Endothelial cell of umbilical vein (primary cell): ENCODE data around the gene EXD1. TPM values are rescaled to one million over a fixed set of nuclear protein-coding genes. Genes with fewer than 3 reads are reported as not detected.

ENCODE experiments used
- BruUV-seq: library from RNA; stranded (reverse); fragments of 400-500 nt; replicated peaks from 2 replicates; lab custom pipeline; 2021; lab: Mats Ljungman, UMichigan
- CTCF ChIA-PET: fragments of 300-600, 350-600 bp; sonication (Branson Sonifier 250); formaldehyde crosslinking; loops from one replicate; lab custom pipeline; 2021; ENCODE audit warnings: antibody characterized with exemption, inconsistent platforms; lab: Charles Lee
- POLR2A ChIA-PET: fragments of 300-600, 350-600 bp; sonication (Branson Sonifier 250); formaldehyde crosslinking; loops from one replicate; lab custom pipeline; 2021; ENCODE audit warnings: antibody characterized with exemption, inconsistent platforms; lab: Charles Lee
- DNase-seq: peaks from one replicate; pipeline ENCODE4 v3.0.0-alpha.2; 2011; ENCODE audit warnings: low read depth, low spot score
- FAIRE-seq: peaks from 2 replicates; lab custom pipeline; 2011; peaks lifted over from hg19 to GRCh38; lab: Jason Lieb, UNC
- H2AFZ ChIP-seq: 2 replicates; pipeline ENCODE4 v1.6.0; 2012; ENCODE audit warnings: low read depth, low read length, control low read depth, inconsistent platforms
- H3K27ac ChIP-seq: 2 replicates; pipeline ENCODE4 v1.5.1; 2011; ENCODE audit warnings: low read depth, mild to moderate bottlenecking, control low read depth, low read length, moderate library complexity; ENCODE audit not compliant: insufficient read depth
- H3K27me3 ChIP-seq, 2 experiments: 2 replicates each; pipeline versions ENCODE4 v1.6.0 to v1.6.1; 2011; ENCODE audit warnings: low read length in 2 of 2, mixed read lengths in 1 of 2; ENCODE audit not compliant: control insufficient read depth in 2 of 2, insufficient read depth in 2 of 2
- H3K36me3 ChIP-seq, 2 experiments: 2 replicates in 1 of 2; 3 replicates in 1 of 2; pipeline ENCODE4 v1.5.1; 2011; ENCODE audit warnings: low read length in 2 of 2, mild to moderate bottlenecking in 1 of 2, moderate library complexity in 1 of 2; ENCODE audit not compliant: control insufficient read depth in 2 of 2, insufficient read depth in 2 of 2; ENCODE audit errors: extremely low read depth in 1 of 2
- H3K4me1 ChIP-seq: 3 replicates; pipeline ENCODE4 v1.5.1; 2011; ENCODE audit warnings: mild to moderate bottlenecking, low read length; ENCODE audit not compliant: control insufficient read depth, insufficient read depth; ENCODE audit errors: extremely low read depth
- H3K4me2 ChIP-seq: 2 replicates; pipeline ENCODE4 v1.6.1; 2011; ENCODE audit warnings: low read length, control low read depth, mixed read lengths; ENCODE audit not compliant: insufficient read depth
- H3K4me3 ChIP-seq, 3 experiments: fragments of 200-600 bp in 1 of 3; sonication (generic), shearing (Covaris generic) in 1 of 3; replicated peaks in 1 of 3; 2 replicates each; pipeline ENCODE4 v1.5.1; 2011 to 2016; ENCODE audit warnings: control low read depth in 3 of 3, low read length in 3 of 3, mild to moderate bottlenecking in 2 of 3, inconsistent platforms in 1 of 3, low read depth in 1 of 3, moderate library complexity in 1 of 3; ENCODE audit not compliant: insufficient read depth in 1 of 3
- H3K79me2 ChIP-seq: 2 replicates; pipeline ENCODE4 v1.6.0; 2012; ENCODE audit warnings: low read length, inconsistent platforms; ENCODE audit not compliant: control insufficient read depth, insufficient read depth
- H3K9ac ChIP-seq: replicated peaks from 2 replicates; pipeline ENCODE3; 2011; ENCODE audit warnings: low read length, control low read depth; ENCODE audit not compliant: insufficient read depth; ENCODE audit errors: extremely low read depth
- H3K9me1 ChIP-seq: replicated peaks from 3 replicates; pipeline ENCODE4 v1.6.0; 2011; ENCODE audit warnings: mild to moderate bottlenecking, low read length; ENCODE audit not compliant: control insufficient read depth, insufficient read depth; ENCODE audit errors: extremely low read depth
- H3K9me3 ChIP-seq: replicated peaks from 2 replicates; pipeline ENCODE4 v1.5.1; 2012; ENCODE audit warnings: low read length, inconsistent platforms; ENCODE audit not compliant: control insufficient read depth, insufficient read depth
- H4K20me1 ChIP-seq: replicated peaks from 2 replicates; pipeline ENCODE3; 2011; ENCODE audit warnings: mild to moderate bottlenecking, low read length; ENCODE audit not compliant: control insufficient read depth, insufficient read depth; ENCODE audit errors: extremely low read depth
- CTCF ChIP-seq, 2 donors: IDR thresholded peaks; 1 replicate in 1 of 2; 2 replicates in 1 of 2; pipeline ENCODE4 v1.5.1; 2011; ENCODE audit warnings: low read length in 2 of 2, mild to moderate bottlenecking in 2 of 2, moderate library complexity in 2 of 2, control low read depth in 1 of 2, inconsistent platforms in 1 of 2, low read depth in 1 of 2; ENCODE audit not compliant: insufficient read depth in 1 of 2; ENCODE audit errors: extremely low read depth in 1 of 2
- EZH2 ChIP-seq: IDR thresholded peaks from 2 replicates; pipeline ENCODE4 v1.6.1; 2012; ENCODE audit warnings: borderline replicate concordance, low read depth, mild to moderate bottlenecking, moderate library complexity, low read length, inconsistent platforms; ENCODE audit not compliant: severe bottlenecking
- FOS ChIP-seq: IDR thresholded peaks from 2 replicates; pipeline ENCODE4 v1.6.1; 2011; ENCODE audit warnings: mild to moderate bottlenecking, low read length, moderate library complexity, borderline replicate concordance; ENCODE audit not compliant: insufficient read depth
- GATA2 ChIP-seq: IDR thresholded peaks from 2 replicates; pipeline ENCODE4 v1.7.0; 2011; ENCODE audit warnings: low read depth, mild to moderate bottlenecking, moderate library complexity, mixed read lengths, low read length; ENCODE audit not compliant: insufficient read length, insufficient read depth
- JUN ChIP-seq: IDR thresholded peaks from 2 replicates; pipeline ENCODE4 v1.6.1; 2011; ENCODE audit warnings: borderline replicate concordance, low read depth; ENCODE audit not compliant: insufficient read length, insufficient read depth
- MAX ChIP-seq: IDR thresholded peaks from 2 replicates; pipeline ENCODE4 v1.6.1; 2011; ENCODE audit not compliant: insufficient read depth, insufficient read length
- MYC ChIP-seq: IDR thresholded peaks from one replicate; pipeline ENCODE4 v1.6.1; 2011; ENCODE audit warnings: mild to moderate bottlenecking, low read depth, low read length
- POLR2A ChIP-seq: IDR thresholded peaks from 2 replicates; pipeline ENCODE4 v1.6.1; 2012; ENCODE audit warnings: low read depth, mild to moderate bottlenecking, control low read depth, low read length
- POLR2AphosphoS5 ChIP-seq: IDR thresholded peaks from 2 replicates; pipeline ENCODE4 v1.6.1; 2012; ENCODE audit warnings: low read depth, mild to moderate bottlenecking, control low read depth, low read length, moderate library complexity; ENCODE audit not compliant: insufficient read depth
- dilution Hi-C: fragments of 300-500 bp; cut with MboI; formaldehyde crosslinking; loops from one replicate; pipeline ENCODE4 v1.15.0; 2019; ENCODE audit warnings: low sequenced_read_pairs; ENCODE audit not compliant: extremely low pct_ligation_motif_present
- intact Hi-C: fragments of 100-400 bp; cut with micrococcal nuclease; formaldehyde crosslinking; loops from one replicate; pipeline ENCODE4 v1.10.0; 2022
- polyA plus RNA-seq, 4 experiments: library from polyadenylated mRNA; depleted of rRNA in 3 of 4; stranded (reverse) in 3 of 4; unstranded in 1 of 4; fragments of >200 nt; gene quantifications; 2 replicates each; pipeline versions ENCODE4 v1.2.1 to v1.2.3, GENCODE V29; 2011 to 2012; ENCODE audit warnings: missing spikeins in 1 of 4
- total RNA-seq: library from RNA; stranded (reverse); gene quantifications from 2 replicates; pipeline ENCODE4 v1.2.3, GENCODE V29; 2021

Gene EXD1
- total and polyA plus RNA-seq, 2 donors (not counting 3 experiments of a cell fraction or from before 2014, with no cell fraction given), result not detected

- Histone ChIP-seq H3K79me2 (no peaks in the 10 kb centered on the region), H3K4me1 (no peaks in the 10 kb centered on the region), H3K4me2 (no peak overlapping the region), H3K9me3 (no peaks in the 10 kb centered on the region), H3K9me1 (no peaks in the 10 kb centered on the region), H3K9ac (no peak overlapping the region), H3K4me3 (no peak overlapping the region), H3K27me3 (no peaks in the 10 kb centered on the region), H2AFZ (no peak overlapping the region), H3K36me3 (no peaks in the 10 kb centered on the region), H4K20me1 (no peaks in the 10 kb centered on the region), H3K27ac (no peak overlapping the region)
- dilution Hi-C loops (no loop called here), intact Hi-C loops (no loop called here)
- ChIA-PET POLR2A (interaction anchor here (0.6 kb wide), 1 partner anchor 129 kb away, joined by 3 read pairs; no protein-coding TSS in a partner anchor), CTCF (no interaction called here)
- TF ChIP-seq MYC, result no peak
- TF ChIP-seq FOS, result no peak
- no peak for TF ChIP-seq CTCF (IDR thresholded peaks at IDR 0.05; ENCODE audit: extremely low read depth in 1 of 2, insufficient read depth in 1 of 2, low read depth in 1 of 2, low read length in 2 of 2)
- TF ChIP-seq JUN, result no peak
- no peak for TF ChIP-seq EZH2
- TF ChIP-seq POLR2AphosphoS5, result no peak
- TF ChIP-seq POLR2A, result no peak
- no peak for TF ChIP-seq MAX
- TF ChIP-seq GATA2, result no peak
- BruUV-seq, result no TSS peak
- no peak for FAIRE-seq
- DNase-seq, result no peak
These were observed 76.8 kb downstream of the EXD1 start for GRCh38 chr15:41153733-41154132.
